GM10847 (cell line): ENCODE results near the gene ITGBL1.

ENCODE experiments used
- POLR2A ChIP-seq: IDR thresholded peaks from 2 replicates; pipeline ENCODE4 v1.6.1; 2011; ENCODE audit not compliant: insufficient read length; ENCODE audit errors: extremely low read depth

Gene ITGBL1

DNA sequence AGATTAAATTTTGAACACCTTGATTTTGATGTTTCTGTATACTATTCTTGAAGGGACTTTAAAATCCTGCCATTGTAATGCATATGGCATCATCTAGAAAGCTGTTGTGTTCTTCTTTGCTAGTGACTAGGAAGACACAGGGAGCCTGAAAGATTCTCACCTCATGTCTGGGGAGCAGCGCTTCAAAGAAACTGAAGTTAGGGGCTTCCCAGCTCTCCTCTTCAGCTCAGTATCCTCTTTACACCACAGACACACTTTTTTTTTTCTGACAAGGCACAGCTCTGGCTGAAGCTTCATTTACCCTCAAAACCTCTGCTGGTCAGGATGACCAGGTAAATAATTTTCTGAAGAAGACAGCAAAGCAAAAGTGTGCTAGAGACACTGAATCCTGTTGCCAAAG is 255.6 kb downstream of the ITGBL1 start:
- no peak for TF ChIP-seq POLR2A

DNA sequence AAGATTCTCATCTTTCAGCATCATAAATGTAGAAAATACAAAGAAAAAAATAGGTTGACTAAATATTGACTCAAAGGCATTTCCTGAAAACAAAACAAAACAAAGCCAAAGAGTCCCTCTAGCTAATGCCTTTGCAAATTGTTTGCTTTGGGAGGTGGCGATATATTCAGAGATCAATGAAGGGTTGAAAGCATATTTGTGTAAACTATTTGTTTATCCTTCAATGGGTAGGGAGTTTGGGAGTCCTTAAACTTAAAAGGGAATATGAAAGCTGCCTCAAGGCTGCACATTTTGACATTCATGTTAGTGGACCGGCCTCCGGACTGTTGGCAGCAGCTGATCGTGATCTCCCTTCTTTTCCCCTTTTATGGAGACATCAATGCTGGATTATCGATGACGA is 257.5 kb downstream of the ITGBL1 start:
- TF ChIP-seq POLR2A: no peak

DNA sequence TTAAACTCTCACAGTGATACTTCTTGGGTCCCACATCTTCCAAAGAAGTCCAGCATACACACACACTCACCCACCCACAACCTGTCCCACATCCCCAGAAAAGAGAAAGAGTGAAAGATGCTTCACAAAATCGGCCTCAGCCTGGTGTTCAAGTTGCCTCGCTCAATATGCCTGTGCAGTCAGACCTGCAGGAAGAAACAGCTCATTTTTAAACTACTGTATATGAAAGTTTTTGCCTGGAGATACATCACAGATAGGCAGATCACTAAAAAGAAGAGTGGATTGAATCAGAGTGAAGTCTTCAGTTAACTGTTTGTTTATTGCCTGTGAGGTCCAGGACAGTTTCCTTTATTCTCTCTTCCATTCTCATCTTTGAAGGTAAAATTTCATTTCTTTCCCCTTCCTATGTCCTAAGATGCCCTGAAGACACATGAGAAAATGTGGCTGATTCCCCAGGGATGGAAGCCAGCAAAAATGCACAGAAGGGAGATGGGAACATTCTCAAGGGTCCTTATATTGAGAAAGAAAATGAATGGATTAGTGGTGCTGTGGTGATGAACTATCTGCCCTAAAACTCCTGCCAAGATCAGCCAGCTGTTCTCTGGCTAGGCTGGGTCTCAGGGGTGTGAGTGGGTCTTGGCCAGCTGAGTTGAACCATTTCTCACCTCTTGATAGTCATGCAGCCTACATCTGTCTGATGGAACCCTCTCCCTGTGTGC is 259.0 kb downstream of the ITGBL1 start:
- no peak for TF ChIP-seq POLR2A

DNA sequence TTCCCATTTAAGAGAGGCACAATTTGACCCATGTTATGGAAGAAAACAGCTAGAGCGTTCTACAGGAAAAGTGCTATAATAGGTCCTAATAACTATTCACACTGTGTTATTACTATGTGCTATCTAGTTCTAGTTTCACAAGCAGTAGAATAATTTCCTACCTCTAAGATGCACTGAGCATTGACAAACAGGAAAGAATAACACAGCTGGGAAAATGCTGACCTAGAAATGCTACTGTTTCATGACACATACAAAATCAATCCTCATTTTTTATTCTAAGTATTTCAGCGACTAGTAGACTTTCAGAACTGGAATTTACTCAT is 259.5 kb downstream of the ITGBL1 start:
- TF ChIP-seq POLR2A: no peak

DNA sequence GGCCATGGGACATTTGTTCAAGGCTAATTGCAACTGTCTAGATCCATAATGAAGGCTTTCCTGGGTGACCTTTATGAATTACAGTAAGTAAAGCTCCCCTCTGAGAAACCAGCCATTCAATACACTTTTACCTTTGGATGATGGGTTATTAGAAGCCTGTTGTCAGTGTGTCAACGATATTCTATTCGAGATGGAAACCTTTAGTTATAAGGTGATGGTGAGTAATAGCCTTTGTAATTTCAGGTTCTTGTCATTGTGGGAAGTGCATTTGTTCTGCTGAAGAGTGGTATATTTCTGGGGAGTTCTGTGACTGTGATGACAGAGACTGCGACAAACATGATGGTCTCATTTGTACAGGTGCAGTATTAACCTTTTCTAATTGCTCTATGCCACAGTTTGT is 261.7 kb downstream of the ITGBL1 start:
- no peak for TF ChIP-seq POLR2A

DNA sequence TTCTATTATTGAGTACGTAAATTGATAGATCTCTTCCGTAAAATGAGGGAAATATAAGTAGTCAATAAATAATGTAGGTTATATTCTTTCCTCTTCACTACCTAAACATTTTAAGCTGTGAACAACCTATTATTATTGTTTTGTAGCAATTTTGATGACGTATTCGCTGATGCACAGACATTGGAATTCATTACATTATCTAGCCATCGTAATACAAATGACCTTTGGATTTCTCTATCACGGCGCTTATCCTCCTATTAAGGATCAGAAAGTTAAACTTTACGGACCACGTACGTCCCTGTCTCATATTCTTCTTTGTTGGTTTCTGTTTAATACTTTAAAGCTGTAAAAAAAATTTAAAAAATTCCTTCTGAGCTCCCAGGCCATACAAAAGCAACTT is 264.9 kb downstream of the ITGBL1 start:
- TF ChIP-seq POLR2A: no peak

DNA sequence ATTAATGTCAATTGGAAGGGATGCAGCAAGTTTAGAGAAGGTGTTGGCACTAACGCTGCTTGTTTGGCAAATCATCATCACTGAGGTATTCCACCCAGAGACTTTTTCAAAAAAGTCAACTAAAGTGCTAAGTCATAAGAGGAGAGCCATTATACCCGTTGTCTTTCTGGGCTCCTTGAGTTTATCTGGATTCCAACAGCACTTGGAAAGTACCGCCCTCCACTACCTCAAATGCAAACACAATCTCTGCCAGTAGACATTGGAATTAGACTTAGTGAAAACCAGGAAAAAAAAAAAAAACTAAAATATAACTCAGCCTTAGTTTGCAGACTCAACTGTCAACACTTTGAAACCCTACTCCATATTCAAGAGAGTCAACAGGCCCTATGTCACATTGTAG is 266.0 kb downstream of the ITGBL1 start:
- no peak for TF ChIP-seq POLR2A

DNA sequence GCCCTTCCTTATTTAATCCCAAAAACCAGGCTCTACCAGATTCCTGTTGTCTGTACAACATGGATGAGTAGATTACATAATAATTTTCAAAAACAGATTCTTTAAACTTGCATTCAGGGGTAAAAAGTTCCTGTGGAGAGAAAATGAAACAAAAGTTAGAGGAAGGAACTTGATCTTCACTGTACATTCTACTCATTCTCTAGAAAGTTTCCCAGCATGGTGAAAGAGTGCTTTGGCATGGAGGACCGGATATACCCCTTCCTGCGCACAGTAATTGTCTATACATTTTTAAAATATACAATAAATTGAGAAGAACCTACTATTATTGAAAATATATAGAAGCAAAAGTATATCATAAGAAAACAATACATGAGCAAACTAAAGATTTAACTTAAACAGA is 274.2 kb downstream of the ITGBL1 start:
- TF ChIP-seq POLR2A: no peak

DNA sequence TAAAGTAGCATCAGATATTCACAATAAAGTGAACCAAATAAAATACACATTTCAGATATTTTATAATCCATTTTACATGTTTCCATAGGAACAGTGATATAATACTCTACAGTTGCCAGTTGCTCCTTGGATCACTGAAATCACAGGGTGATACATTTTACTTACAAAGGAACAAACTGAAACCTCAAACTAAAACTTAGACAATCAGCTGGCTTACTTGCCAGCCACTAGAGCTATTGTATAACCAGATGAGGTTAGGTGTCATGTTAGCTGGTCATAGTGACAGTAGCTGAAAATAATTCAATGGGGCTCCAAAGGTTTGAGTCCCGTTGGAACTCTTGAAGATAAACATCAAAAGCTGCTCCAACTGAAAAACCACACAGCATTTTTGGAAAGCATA is 274.6 kb downstream of the ITGBL1 start:
- TF ChIP-seq POLR2A: no peak

DNA sequence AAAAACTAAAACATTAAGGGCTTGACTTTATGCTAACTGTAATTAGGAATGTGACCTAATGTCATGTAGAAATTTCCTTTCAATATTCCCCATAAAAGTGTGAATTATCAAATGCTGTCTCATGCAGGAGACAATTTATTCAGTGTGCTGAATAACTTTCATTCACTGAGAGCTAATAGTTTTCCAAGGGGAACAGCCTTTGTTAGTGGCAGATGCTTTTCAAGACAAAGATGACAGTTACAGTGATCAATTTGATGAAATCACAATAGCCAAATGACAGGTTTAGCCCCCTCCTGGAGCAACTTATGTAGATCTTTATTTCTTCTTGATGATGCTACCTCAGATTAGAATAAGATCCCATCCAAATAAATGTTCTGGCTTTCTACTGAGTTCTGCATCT is 275.5 kb downstream of the ITGBL1 start:
- TF ChIP-seq POLR2A: no peak

DNA sequence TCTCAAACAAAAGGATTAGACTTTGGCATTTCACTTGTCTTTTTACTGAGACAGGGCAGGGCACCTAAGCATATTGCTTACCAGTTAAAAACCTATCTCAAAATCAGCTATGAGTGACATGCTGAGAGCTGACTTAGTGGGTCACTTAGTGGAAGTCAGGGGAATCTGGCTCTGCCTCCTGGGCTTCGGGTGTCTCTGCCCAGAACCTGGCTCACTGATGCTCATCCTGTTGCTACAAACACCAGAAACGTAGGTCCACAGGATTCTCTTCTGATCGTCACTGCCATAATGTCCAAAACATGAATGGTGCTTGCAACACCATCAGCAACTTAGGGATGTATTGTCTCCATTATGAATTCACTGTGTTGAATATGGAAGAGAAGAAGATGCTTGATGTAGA is 276.1 kb downstream of the ITGBL1 start:
- TF ChIP-seq POLR2A: no peak

DNA sequence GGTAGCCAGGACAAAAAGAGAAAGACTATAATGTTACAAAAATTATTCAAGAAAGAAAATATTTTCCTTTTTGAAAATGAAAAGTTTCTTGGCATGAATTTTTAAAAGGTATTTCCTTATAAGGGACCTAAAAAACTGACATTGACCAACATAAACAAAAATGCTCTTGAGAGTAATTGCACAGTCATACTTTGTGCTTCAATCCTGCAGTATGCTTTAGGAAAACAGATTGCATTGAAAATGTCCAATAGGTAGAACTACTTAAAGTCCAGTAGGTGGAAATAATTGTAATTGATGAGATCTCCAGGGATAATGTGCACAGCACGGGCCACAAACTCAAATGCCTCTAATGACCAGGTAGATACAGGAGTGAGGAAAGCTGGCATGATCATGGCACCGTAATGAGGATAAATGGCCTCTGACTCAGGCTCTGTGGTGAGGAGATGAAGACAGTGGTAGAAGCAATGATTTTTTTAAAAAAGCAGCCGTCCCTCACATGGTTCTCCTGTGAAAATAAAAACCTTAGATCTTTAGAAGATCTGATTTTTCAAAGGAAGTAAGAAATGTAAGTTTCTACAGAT is 278.0 kb downstream of the ITGBL1 start:
- no peak for TF ChIP-seq POLR2A

DNA sequence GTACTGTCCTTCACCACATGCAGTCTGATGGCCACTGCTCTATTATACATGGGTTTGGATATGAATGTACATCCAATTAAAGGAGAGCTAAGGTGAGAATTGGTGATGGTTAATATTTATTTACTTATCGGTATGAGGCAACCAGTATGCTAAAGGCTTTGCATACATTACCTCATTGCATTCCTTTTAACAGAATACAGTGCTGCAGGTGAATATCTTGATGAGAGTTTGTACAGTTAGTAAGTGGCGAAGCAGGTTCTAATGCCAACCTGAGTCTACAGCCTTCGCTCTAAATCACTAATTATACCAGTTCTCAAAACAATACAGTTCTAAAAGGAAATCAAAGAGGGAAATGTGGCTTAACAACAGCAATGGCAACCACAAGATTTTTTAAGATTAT is 284.1 kb downstream of the ITGBL1 start:
- no peak for TF ChIP-seq POLR2A

DNA sequence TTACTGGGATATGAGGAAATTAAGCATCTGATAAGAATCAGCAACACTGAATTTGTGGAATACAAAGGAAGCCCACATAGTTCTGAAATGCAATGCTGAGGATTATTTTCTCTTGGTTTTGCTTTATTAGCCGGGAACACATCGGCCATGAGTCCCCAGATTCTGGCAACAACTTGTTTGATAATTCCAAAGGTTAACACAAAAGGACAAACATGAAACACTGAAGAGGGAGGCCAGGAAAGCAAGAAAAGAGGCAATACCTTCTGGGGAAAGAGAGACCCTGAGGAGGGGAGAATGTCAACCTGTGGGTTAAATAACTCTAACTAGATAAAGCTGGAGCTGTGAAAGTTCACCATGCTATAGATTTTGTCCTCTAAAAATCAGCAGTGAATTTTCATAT is 285.9 kb downstream of the ITGBL1 start:
- TF ChIP-seq POLR2A: no peak

DNA sequence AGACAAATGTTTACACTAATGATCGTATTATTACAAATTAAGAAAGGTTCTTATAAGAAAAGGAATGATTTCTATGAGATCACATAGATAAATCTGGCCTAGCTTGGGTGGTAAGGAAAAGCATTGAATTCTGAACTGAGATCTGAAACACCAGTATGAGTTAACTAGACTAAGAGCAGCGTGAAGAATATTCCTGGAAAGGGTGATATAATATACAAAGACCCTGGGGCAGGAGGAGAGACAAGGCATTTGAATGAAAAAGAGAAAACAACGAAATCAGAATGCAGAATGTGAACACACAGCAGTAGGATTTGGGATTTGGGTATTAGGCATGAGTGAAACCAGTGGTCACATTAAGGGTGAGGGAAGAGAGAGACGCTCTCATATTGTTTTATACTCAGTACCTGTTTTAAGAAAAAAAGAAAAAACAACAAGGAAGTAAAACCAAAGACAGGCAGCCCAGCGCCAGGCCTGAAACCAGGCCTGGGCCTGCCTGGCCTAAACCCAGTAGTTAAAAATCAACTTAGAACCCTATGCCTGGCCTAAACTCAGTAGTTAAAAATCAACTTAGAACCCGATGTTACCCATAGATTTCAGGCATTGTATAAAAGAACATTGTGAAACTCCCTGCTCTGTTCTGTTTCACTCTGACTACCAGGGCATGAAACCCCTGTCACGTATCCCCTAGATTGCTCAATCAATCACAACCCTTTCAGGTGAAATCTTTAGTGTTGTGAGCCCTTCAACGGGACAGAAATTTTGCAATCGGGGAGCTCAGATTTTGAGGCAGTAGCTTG is 287.1 kb downstream of the ITGBL1 start:
- TF ChIP-seq POLR2A: no peak

DNA sequence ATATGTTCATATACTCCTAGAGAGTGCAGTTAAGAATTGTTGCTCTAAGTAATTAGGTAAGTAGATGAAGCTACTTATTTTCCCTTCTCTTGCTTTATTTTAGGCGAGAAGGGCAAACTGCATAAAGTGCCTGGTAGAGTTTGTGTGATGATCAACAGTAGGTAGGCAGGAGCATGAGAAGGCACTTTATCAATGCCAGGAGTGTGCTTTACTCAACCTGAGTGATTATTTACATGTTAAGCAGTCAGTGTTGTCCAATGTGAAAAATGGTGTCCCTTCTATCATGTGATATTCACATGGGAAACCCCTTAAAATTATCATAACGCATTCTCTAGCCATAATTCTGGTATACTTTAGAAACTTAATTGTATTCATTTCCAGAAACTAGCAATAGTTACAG is 294.0 kb downstream of the ITGBL1 start:
- no peak for TF ChIP-seq POLR2A
